Activated CD4-positive, CD25-positive, alpha-beta regulatory T cell treated with anti-CD3 and anti-CD28 coated beads, Interleukin-2, amount 50 U/mL, for 16 hours (primary cell): ENCODE results near the gene CSNK2B.

Source experiments
- DNase-seq: peaks from one replicate; pipeline ENCODE4 v3.0.0-alpha.2; 2020; ENCODE audit warnings: low read depth, low spot score

Gene CSNK2B

DNA sequence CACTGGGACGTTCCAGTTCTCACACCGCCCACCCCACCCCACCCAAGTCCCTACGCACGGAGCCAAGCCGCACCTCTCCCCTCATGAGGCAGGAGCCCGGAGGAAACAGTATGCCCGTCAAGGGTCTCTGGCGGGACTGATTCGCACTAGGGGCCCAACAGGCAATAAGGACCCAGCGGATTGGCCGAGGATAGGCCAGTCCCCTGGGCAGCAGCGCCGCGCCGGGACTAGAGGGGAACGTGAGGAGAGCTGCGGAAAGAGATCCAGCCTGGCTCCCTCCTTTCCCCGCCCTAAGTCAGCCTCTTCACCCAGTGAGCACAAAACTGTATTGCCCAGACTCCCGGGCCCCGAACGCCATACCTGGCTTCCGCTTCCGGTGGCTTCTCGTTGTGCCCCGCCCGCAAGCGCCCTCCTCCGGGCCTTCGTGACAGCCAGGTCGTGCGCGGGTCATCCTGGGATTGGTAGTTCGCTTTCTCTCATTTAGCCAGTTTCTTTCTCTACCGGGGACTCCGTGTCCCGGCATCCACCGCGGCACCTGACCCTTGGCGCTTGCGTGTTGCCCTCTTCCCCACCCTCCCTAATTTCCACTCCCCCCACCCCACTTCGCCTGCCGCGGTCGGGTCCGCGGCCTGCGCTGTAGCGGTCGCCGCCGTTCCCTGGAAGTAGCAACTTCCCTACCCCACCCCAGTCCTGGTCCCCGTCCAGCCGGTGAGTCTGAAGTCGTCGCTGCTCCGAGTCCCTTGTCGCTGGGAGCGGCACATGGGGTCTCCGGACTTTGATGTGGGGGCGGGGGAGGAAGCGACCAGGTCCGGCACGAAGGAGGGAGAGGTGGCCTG is at the start of gene CSNK2B:
Gene CSNK2B, plus strand, starts transcription at position 580 of the 836 bp plus-strand sequence. CDS start 752 bp downstream, outside the sequence.
- peak; percentile 98 for DNase-seq

DNA sequence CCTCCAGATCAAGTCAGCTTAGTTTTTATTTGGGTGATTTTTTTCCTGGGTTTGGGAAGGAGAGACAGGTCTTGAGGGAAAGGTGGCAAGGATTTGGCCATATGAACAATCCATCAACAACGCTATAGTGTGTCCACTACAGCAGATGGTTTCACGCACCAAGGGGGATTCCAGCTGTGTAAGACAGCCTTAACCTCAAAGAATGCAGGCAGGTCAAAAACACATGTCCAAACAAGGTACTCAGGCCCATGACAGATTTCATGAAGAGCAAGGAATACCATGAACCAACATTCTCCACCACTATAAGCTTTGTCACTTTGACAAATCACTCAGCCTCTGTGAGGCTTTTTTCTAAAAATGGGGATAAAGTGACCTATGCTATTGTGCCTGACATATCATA is 48.9 kb upstream of the CSNK2B start:
- no peak for DNase-seq

DNA sequence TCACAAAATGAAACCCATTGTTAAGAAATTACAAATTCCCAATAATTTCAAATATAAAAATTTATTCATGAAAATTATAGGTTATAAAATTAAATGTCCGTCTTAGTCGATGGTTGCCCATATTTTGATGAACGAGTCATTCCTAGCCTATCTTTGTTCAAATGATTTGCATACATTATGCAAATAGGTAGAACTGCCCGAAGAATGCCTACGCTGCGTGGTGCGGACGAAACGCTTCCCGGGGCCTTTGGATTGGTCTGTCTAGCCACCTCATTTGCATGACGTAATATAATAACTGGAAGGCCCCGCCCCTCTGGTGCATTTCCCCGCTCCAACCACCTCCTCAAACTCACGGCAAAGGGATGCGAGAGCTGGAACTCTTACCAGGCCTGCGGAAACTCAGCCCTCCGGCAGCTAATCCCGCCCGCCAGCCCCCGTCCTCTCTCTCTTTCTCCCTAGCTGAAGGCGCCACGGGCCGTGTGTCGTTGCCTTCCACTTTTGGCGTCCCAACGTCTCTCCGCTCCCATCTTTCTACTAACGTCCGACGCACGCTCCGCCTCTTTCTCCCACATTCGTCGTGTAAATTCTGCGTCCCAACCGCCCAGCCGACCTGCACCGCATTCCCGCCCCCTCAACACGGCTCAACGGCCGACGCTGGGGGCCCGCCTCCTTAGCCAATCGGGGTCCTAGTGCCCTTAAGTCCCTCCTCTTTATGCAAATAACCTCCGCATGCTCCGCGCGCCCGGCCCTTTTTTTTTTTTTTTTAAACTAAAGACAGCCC is 45.9 kb upstream of the CSNK2B start:
- peak; percentile 89 for DNase-seq

DNA sequence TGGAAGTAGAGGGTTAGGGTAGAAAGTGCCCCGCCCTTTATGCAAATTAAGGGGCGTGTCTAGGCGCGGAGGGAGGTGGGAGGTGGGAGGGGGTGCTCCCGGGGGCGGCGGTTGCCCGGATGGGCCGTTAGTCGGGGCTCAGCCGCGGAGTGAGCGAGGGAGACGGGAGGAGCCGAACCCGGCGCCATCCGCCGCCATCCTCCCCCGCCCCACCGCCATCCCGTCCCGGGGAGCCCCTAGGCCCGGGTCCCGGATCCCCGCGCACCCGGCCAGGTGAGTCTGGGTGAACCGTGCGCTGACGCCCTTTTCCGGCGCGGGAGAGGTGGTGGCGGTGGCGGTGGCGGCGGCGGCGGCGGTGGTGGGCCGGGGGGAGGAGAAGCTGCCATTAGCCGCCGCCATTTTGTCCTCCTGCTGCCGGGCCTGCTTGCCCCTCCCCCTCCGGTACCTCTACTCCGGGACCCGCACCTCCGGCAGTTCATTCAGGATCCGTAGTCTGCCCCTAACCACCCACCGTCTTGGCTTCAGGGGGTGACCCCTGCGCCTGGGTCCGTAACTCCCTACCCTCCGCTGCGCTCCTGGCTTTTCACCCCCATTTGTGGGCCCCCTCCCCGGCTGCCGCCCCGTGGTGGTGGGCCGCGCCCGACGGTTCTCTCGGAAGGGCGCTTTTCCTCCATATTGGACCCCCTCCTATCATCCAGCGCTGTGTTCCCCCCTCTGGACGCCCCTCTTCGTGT is 45.1 kb upstream of the CSNK2B start, which contains the start of gene PRRC2A:
Gene PRRC2A, plus strand, starts transcription at position 130 of the 734 bp plus-strand sequence. CDS start 2,075 bp downstream, outside the sequence.
- DNase-seq = no peak

DNA sequence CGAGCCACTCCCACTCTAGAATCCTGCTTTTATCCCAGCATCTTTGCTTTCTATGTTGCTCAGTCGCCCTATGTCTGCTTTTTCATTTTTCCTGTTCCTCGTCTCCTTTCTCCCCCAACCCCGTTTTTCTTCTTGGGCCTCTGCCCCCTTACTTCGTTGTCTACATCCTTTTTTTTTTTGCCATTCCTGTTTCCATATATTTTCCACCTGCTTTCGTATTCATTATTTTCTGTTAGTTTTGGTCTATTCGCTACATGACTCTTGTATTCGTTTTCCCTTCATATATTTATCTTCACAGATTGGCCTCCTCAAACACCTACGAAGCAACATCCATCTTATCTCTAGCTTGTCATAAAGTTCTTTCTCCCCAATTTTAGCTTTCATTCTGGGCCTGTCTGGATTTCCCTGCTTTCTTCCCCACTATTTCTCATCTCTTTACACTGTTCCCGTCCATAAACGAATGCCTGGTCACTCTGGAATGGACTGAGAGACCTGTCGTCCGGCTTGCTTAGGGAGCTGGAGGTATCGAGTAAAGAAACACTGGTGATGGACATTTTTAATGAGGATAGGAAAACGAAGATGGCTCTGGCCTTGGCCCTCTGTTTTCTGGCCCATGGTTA is 44.5 kb upstream of the CSNK2B start:
- no peak for DNase-seq

DNA sequence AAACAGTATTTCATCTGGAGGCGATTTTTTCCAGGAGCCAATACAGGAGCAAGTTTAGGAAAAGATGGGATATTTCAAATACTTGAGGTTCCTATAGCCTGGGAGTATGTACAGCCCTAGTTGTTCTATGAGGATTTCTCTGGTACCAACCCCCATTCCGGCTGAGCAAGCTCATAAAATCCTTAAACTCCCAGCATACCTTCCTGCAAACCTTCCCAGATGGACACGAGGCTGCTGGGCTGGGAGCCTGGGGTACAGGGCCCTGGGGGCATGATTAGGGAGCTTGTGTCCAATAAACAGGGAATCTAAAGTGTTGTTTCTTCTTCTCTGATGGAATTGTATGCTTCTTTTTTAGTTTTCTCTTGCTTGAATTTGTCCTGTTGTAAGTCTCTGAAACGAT is 43.9 kb upstream of the CSNK2B start:
- no peak for DNase-seq

DNA sequence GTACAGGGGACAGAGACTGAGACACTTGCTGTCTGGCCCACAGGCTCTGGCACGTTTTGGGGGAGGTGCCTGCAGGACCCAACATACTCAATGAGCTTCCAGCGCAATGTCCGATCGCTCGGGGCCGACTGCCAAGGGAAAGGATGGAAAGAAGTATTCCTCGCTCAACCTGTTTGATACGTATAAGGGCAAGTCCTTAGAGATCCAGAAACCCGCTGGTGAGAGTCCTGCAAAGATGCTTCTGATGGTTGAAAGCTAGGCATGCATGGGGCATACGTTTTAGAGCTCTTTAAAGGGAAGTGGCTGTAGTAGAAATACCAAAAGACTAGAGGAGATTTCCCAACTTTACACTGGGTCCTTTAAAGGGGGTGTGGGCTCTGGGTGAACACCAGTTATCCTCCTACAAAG is 43.2 kb upstream of the CSNK2B start:
- no peak for DNase-seq

DNA sequence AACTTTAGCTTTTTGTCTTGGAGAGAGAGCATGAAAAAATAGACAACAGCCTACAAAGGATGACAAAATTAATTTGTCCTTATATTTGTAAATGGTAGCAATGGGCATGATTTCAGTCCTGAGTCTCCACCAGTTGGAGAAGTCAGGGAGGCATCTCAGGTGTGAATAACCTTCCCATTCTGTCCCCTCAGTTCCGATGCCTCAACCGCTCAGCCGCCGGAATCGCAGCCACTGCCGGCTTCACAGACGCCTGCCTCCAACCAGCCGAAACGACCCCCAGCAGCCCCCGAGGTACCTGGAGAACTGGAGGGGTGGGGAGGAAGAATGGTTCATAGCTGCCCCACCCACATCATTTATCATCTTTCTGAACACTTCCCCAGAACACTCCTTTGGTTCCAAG is 41.8 kb upstream of the CSNK2B start:
- DNase-seq = no peak

DNA sequence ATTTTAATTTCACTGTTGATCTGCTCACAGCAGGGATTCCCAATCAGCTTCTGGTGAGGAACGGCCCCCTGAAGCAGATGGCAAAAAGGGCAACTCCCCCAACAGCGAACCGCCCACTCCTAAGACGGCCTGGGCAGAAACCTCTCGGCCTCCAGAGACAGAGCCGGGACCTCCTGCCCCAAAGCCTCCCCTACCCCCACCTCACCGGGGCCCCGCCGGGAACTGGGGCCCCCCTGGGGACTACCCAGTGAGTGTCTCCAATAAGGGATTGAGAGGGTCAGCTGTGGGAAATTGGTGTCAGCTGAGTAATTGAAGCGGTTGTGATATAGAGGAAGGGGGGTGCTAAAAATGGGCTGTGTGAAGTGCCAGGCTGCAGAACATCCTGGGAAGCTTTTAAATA is 38.9 kb upstream of the CSNK2B start:
- no peak for DNase-seq

DNA sequence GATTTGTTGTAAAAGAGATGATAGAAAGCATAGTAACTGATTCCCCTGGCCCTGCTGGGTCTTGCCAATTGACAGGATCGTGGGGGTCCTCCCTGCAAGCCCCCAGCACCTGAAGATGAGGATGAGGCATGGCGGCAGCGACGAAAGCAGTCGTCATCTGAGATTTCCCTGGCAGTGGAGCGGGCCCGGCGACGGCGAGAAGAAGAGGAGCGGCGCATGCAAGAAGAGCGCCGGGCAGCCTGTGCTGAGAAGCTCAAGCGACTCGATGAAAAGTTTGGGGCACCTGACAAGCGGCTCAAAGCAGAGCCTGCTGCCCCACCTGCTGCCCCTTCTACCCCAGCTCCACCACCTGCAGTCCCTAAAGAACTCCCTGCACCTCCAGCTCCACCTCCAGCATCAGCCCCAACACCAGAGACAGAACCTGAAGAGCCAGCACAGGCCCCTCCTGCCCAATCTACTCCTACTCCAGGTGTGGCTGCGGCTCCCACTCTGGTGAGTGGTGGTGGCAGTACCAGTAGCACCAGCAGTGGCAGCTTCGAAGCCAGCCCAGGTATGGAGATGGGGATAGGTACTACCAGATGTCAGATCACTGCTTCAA is 38.1 kb upstream of the CSNK2B start:
- no peak for DNase-seq

DNA sequence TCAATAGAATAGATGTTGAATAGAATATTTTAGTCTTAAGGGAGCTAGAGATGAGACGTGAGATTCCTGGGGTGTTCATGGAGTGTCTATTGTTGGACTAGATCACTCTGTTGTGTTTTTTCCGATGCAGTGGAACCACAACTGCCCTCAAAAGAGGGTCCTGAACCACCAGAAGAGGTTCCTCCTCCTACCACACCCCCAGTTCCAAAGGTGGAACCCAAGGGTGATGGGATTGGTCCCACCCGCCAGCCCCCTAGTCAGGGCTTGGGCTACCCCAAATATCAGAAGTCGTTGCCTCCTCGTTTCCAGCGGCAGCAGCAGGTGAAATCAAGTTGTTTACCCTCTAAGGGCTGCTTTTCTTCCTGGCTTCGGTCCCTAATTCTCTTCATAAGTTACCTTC is 36.9 kb upstream of the CSNK2B start:
- DNase-seq = no peak

DNA sequence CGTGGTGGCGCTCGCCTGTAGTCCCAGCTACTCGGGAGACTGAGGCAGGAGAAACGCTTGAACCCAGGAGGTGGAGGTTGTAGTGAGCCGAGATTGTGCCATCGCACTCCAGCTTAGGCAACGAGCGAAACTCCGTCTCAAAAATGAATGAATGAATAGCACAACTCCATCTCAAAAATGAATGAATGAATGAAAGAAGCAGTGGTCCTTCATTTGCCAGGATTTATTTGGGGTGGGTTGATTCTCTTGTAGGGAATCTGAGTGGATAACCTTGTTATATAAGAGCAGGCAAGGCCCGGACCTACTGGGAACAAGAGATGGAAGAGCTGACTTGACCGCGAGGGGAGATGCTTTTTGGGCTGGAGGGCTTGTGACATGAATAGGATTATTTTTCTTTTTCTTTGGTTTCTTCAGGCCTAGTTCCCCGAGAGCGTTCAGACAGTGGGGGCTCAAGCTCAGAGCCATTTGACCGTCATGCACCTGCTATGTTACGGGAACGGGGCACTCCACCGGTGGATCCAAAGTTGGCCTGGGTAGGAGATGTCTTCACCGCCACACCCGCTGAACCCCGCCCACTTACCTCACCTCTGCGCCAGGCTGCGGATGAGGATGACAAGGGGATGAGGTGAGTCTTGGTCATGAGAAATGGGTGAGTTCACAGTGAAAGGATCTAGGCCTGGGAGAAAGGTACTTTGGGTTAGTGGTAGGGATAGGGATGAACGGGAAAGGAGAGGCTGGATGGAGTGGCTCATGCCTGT is 35.5 kb upstream of the CSNK2B start:
- no peak for DNase-seq

DNA sequence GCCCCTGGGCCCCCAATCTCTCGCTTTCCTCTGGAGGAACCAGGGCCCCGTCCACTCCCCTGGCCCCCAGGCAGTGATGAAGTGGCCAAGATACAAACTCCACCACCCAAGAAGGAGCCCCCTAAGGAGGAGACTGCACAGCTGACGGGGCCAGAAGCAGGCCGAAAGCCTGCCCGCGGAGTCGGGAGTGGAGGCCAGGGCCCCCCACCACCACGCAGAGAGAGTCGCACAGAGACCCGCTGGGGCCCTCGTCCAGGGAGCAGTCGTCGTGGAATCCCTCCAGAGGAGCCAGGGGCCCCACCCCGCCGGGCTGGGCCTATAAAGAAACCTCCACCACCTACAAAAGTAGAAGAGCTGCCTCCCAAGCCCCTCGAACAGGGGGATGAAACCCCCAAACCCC is 34.7 kb upstream of the CSNK2B start:
- DNase-seq = no peak

DNA sequence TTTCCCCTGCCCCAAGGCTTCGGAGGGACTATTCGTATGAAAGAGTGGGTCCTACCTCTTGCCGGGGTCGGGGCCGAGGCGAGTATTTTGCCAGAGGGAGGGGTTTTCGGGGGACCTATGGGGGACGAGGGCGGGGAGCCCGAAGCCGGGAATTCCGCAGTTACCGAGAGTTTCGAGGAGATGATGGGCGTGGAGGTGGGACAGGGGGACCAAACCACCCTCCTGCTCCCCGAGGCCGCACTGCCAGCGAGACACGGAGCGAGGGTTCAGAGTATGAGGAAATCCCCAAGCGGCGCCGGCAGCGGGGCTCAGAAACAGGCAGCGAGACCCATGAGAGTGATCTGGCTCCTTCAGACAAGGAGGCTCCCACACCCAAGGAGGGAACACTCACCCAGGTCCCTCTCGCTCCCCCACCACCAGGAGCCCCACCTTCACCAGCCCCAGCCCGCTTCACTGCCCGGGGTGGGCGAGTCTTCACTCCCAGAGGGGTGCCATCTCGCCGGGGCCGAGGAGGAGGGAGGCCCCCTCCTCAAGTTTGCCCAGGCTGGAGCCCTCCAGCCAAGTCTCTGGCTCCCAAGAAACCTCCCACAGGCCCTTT is 34.1 kb upstream of the CSNK2B start:
- DNase-seq = no peak

DNA sequence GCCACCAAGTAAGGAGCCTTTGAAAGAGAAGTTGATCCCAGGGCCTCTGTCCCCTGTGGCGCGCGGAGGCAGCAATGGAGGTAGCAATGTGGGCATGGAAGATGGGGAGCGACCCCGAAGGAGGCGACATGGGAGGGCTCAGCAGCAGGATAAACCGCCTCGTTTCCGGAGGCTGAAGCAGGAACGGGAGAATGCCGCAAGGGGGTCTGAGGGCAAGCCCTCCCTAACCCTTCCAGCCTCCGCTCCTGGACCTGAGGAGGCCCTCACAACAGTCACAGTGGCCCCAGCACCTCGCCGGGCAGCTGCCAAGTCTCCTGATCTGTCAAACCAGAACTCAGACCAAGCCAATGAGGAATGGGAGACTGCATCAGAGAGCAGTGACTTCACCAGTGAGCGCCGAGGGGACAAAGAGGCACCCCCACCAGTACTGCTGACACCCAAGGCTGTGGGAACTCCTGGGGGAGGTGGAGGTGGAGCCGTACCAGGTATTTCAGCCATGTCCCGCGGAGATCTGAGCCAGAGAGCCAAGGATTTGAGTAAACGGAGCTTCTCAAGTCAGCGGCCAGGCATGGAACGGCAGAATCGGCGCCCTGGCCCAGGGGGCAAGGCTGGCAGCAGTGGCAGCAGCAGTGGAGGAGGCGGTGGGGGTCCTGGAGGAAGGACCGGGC is 33.5 kb upstream of the CSNK2B start:
- no peak for DNase-seq

DNA sequence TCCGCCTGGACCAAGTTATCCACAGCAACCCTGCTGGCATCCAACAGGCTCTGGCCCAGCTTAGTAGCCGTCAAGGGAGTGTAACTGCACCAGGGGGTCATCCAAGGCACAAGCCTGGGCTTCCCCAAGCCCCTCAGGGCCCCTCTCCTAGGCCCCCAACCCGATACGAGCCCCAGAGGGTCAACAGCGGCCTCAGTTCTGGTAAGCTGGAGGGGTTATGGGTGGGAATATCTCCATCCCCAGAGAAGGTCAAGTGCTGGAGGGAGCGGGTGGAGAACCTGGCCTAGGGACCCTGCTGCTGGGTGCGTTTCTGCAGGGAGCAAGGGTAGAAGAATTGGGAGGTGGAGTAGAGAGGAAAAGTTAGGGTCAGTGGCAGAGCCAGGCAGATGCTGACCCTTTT is 32.4 kb upstream of the CSNK2B start:
- no peak for DNase-seq

DNA sequence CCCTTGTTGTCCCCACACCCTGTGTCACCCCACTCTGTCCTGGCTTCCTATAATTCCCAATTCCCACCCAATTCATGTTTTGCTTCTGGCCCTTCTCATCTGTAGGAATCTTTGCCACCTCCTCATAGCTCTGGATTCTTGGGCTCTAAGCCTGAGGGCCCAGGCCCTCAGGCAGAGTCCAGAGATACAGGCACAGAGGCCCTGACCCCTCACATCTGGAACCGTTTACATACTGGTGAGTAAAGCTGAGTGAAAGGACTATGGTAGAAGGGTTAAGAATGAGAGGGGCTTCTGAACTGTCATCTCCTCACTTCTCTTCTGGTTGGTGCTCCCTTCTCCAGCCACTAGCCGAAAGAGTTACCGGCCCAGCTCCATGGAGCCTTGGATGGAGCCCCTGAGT is 31.7 kb upstream of the CSNK2B start:
- DNase-seq = no peak

DNA sequence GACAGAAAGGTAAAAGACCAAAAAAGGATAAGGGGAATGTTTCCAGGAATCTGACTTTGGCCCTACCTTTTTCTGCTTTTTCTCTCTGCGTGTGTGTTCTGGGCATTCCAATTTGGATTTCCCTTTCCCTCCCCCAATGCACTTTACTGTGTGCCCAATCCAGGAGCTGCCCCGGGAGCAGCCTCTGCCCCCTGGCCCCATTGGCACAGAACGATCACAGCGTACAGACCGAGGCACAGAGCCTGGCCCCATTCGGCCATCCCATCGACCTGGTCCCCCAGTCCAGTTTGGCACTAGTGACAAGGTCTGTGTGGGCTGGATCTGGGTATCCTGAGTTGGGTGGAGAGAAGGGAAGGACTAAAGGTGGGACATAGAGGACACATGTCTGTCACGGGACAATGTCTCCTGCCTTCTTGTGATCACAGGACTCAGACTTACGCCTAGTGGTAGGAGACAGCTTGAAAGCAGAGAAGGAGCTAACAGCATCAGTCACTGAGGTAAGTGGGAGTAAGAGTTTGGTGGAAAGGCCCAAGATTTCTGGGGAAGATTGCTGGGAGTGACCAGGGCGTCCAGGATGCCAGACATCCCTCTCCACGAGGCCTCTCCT is 30.8 kb upstream of the CSNK2B start:
- no peak for DNase-seq
